Stomach (tissue), 4 donors: ENCODE measurements around the gene CCL17.

Source experiments
- CTCF ChIP-seq, 7 experiments: fragments of 450-650 bp in 4 of 7; fragments of 200-600 bp in 3 of 7; sonication (generic) in 3 of 7; IDR thresholded peaks; one replicate each; pipeline ENCODE4 v1.5.1; 2016 to 2019; ENCODE audit warnings: antibody characterized with exemption in 7 of 7, control low read depth in 2 of 7, mild to moderate bottlenecking in 1 of 7
- POLR2A ChIP-seq, 4 donors: fragments of 450-650 bp; IDR thresholded peaks; one replicate each; pipeline ENCODE4 v1.6.1; 2016; ENCODE audit warnings: antibody characterized with exemption in 4 of 4, control low read depth in 2 of 4, mild to moderate bottlenecking in 1 of 4, moderate library complexity in 1 of 4
- POLR2AphosphoS5 ChIP-seq, 3 donors: sonication (generic); formaldehyde crosslinking; IDR thresholded peaks; one replicate each; pipeline ENCODE4 v1.6.1; 2016; ENCODE audit warnings: antibody characterized with exemption in 3 of 3

- TF ChIP-seq POLR2A (IDR thresholded peaks at IDR 0.05) (no peak), CTCF (IDR thresholded peaks at IDR 0.05) (no peak), POLR2AphosphoS5 (IDR thresholded peaks at IDR 0.05) (no peak)
These were observed 40.4 kb upstream of the CCL17 start for GRCh38 chr16:57364143-57364542.
